Measurements from ENCODE around the gene ARRB2.

GRCh38 chr17:4706121-4706520, 4.3 kb upstream of the ARRB2 start:
- TF ChIP-seq EZH2 (IDR thresholded peaks at IDR 0.05; ENCODE audit: borderline replicate concordance, low read depth, low read length, poor library complexity, severe bottlenecking) (no peak), CTCF (conservative IDR thresholded peaks at IDR 0.05; ENCODE audit: low read depth, low read length) (no peak)

Data from A673 (cell line).